ENCODE results near the gene PRR15L. TPM values are rescaled to one million over a fixed set of nuclear protein-coding genes. Genes with fewer than 3 reads are reported as not detected.
A peak's percentile ranks its signal among the peaks of the same experiment; 100 is the strongest.

The PRR15L gene
- total RNA-seq, 4 donors from 2014 or later = 111 to 230 (median 182) TPM

DNA sequence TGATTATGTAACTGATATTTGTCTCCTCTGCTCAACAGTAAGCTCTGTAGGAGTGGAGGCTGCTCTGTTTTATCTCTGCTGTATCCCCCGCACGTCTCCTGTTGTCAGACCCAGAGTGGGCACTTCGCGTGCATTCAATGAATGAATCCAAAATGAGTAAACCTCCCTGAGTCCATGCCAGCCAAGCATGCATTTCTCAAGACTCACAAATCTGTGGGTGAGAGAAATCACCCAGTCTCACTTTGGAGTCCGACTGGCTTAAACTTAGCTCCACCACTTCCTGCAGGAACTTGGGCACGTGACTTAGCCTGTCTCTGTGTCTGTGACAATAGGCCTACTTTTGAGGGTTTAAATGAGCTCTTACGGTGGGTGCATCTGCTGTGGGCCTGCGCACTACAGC, 12.6 kb downstream of the PRR15L start:
- H3K4me3 ChIP-seq = no peak overlapping the region
- peak overlapping the region; percentile 53 to 93 (median 90) for H3K27ac ChIP-seq
- no peaks in the 10 kb centered on the region for H3K9me3 ChIP-seq
- TF ChIP-seq, protein P1, sequence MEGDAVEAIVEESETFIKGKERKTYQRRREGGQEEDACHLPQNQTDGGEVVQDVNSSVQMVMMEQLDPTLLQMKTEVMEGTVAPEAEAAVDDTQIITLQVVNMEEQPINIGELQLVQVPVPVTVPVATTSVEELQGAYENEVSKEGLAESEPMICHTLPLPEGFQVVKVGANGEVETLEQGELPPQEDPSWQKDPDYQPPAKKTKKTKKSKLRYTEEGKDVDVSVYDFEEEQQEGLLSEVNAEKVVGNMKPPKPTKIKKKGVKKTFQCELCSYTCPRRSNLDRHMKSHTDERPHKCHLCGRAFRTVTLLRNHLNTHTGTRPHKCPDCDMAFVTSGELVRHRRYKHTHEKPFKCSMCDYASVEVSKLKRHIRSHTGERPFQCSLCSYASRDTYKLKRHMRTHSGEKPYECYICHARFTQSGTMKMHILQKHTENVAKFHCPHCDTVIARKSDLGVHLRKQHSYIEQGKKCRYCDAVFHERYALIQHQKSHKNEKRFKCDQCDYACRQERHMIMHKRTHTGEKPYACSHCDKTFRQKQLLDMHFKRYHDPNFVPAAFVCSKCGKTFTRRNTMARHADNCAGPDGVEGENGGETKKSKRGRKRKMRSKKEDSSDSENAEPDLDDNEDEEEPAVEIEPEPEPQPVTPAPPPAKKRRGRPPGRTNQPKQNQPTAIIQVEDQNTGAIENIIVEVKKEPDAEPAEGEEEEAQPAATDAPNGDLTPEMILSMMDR (IDR thresholded peaks at IDR 0.05) = no peak
- TF ChIP-seq POLR2A (IDR thresholded peaks at IDR 0.05) (no peak), POLR2AphosphoS5 (IDR thresholded peaks at IDR 0.05) (no peak), EP300 (IDR thresholded peaks at IDR 0.05; ENCODE audit: low read depth) (no peak)
- no peak for DNase-seq
- no peaks in the 10 kb centered on the region for H3K36me3 ChIP-seq
- in situ Hi-C loops (cut with MboI; ENCODE audit: low pct_ligation_motif_present in 1 of 4, low pct_unique_long_range_greater_than_20kb in 1 of 4, low sequenced_read_pairs in 3 of 4) (no loop called here), intact Hi-C loops (cut with DNase I; ENCODE audit: low total_unique reads) (loop anchor here (5.0 to 10.0 kb wide), 2 partner anchors 43 to 100 kb away; partner anchors contain the start of gene SCRN2)
- WGBS, 2 donors (ENCODE audit: low coverage in 1 of 2) = 31 to 64% methylated on average over 4 to 8 of the region's 8 CpGs
- H3K4me1 ChIP-seq = peaks cover 21 to 79% (median 43%) of the 10 kb centered on the region in 4 donors
- no peaks in the 10 kb centered on the region for H3K27me3 ChIP-seq

DNA sequence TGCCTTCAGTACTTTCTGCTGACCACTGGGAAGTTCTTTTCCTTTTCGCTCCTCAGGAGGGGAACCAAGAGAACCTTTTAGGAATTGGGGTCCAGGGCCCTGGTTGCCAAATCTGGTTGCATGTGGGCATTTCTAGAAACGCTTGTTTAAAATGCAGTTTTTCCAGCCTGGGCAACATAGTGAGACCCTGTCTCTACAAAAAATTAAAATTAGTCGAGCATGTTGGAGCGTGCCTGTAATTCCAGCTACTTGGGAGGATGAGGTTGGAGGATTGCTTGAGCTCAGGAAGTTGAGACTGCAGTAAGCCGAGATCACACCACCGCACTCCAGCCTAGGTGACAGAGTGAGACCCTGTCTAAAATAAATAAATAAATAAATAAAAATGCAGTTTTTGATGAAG, 15.1 kb downstream of the PRR15L start:
- Histone ChIP-seq H3K9me3 (no peaks in the 10 kb centered on the region), H3K36me3 (no peaks in the 10 kb centered on the region), H3K4me3 (peak overlapping the region in 2 of 4 donors; percentile 65), H3K27ac (peak overlapping the region; percentile 80 to 88 (median 82)), H3K27me3 (no peaks in the 10 kb centered on the region), H3K4me1 (peaks cover 4 to 55% (median 24%) of the 10 kb centered on the region in 4 donors)
- no peak for DNase-seq
- in situ Hi-C loops (cut with MboI; ENCODE audit: low pct_ligation_motif_present in 1 of 4, low pct_unique_long_range_greater_than_20kb in 1 of 4, low sequenced_read_pairs in 3 of 4) = no loop called here
- TF ChIP-seq POLR2AphosphoS5 (IDR thresholded peaks at IDR 0.05) = no peak
- TF ChIP-seq, protein P1 (IDR thresholded peaks at IDR 0.05) = no peak
- no peak for TF ChIP-seq POLR2A (IDR thresholded peaks at IDR 0.05)
- no peak for TF ChIP-seq EP300 (IDR thresholded peaks at IDR 0.05; ENCODE audit: low read depth)
- 71 to 83% methylated on average over 2 to 6 of the region's 6 CpGs for WGBS, 2 donors (ENCODE audit: low coverage in 1 of 2)
- intact Hi-C loops (cut with DNase I; ENCODE audit: low total_unique reads) = loop anchor here (10.0 kb wide), 1 partner anchor 98 kb away; the partner anchor contains the start of gene SCRN2

DNA sequence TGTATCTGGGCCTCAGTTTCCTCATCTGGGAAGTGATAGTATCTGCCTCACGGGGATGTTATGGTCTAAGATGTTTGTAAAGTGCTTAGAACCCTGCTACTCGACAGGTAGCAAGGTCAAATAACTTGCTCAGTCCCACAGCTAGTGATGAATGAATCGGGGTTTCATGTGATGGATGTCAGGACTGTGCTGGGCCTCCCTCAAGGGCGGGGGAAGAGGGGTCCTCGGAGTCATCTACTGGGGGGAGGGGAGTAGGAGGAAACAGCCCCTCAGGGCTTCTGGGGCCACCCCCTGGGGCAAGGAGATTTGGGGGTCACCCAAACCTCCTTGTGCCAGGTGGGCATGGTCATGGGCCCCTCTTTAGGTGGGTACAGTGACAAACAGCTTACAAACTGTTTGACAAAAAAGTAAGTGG, 15.6 kb downstream of the PRR15L start:
- no peaks in the 10 kb centered on the region for H3K9me3 ChIP-seq
- 0 to 2% methylated on average over 1 to 5 of the region's 5 CpGs for WGBS, 2 donors (ENCODE audit: low coverage in 1 of 2)
- TF ChIP-seq, protein P1 (IDR thresholded peaks at IDR 0.05) = no peak
- TF ChIP-seq POLR2AphosphoS5 (IDR thresholded peaks at IDR 0.05) (no peak), POLR2A (IDR thresholded peaks at IDR 0.05) (no peak), EP300 (IDR thresholded peaks at IDR 0.05; ENCODE audit: low read depth) (no peak)
- no peaks in the 10 kb centered on the region for H3K27me3 ChIP-seq
- DNase-seq = no peak
- in situ Hi-C loops (cut with MboI; ENCODE audit: low pct_ligation_motif_present in 1 of 4, low pct_unique_long_range_greater_than_20kb in 1 of 4, low sequenced_read_pairs in 3 of 4) (no loop called here), intact Hi-C loops (cut with DNase I; ENCODE audit: low total_unique reads) (loop anchor here (10.0 kb wide), 1 partner anchor 97 kb away; the partner anchor contains the start of gene SCRN2)
- H3K4me1 ChIP-seq = peaks cover 4 to 55% (median 24%) of the 10 kb centered on the region in 4 donors
- H3K4me3 ChIP-seq = peak overlapping the region; percentile 59 to 67 (median 65)
- peak overlapping the region; percentile 80 to 88 (median 82) for H3K27ac ChIP-seq
- H3K36me3 ChIP-seq = no peaks in the 10 kb centered on the region

DNA sequence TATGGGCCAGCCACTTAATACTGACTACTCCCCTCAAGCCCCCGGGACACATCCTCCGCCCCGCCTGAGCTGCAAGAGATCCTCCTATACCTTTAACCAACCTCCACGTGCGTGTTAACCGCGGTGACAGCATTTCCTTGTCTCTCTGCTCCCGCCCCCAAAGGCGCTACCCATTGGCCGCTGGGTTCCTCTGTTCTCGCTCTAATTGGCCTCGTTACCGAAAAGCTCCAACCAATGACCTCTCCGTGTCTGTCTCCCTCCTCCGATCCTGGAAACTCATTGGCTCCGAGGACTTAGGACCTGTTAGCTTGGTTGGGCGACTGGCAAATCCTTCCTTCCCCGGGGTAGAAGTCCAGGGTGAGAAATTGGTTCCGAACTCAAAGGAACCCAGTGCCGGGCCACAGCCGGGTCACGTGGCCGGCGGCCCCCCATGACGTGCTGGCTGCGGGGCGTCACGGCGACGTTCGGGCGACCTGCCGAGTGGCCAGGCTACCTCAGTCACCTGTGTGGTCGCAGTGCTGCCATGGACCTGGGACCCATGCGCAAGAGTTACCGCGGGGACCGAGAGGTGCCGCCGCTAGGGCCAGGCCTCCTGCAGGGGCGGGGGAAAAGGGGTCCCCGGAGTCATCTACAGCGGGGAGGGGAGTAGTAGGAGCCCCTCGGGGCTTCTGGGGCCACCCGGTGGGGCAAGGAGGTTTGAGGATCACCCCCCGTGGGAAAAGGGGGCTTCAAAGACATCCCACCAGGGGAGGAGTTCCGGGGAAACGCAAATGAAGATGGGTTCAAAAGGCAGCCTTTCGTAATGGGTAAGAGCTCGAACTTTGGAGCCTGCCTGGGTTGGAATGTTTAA, 16.2 kb downstream of the PRR15L start, which contains the start of gene PNPO:
PNPO (plus strand) TSS at position 326 of the 850 bp plus-strand sequence; CDS start at position 431, 105 bp downstream.
- DNase-seq = peak; percentile 96
- Histone ChIP-seq H3K36me3 (no peaks in the 10 kb centered on the region), H3K4me3 (peak within 1 kb of the TSS; percentile 59 to 67 (median 65)), H3K4me1 (peaks cover 4 to 52% (median 24%) of the 10 kb centered on the region in 4 donors), H3K27me3 (no peaks in the 10 kb centered on the region), H3K9me3 (no peaks in the 10 kb centered on the region), H3K27ac (peak within 1 kb of the TSS; percentile 80 to 88 (median 82))
- WGBS, 2 donors (ENCODE audit: low coverage in 1 of 2) = 0 to 1% methylated on average over 1 to 41 of the region's 50 CpGs
- no peak for TF ChIP-seq EP300 (IDR thresholded peaks at IDR 0.05; ENCODE audit: low read depth)
- TF ChIP-seq, protein P1 (IDR thresholded peaks at IDR 0.05) = peak in 3 of 5 experiments; percentile 12 to 54 (median 42)
- TF ChIP-seq POLR2AphosphoS5 (IDR thresholded peaks at IDR 0.05) = peak in 2 of 3 donors; percentile 73 to 75
- peak; percentile 74 for TF ChIP-seq POLR2A (IDR thresholded peaks at IDR 0.05)
- intact Hi-C loops (cut with DNase I; ENCODE audit: low total_unique reads) = loop anchor here (10.0 kb wide), 1 partner anchor 97 kb away; the partner anchor contains the start of gene SCRN2
- in situ Hi-C loops (cut with MboI; ENCODE audit: low pct_ligation_motif_present in 1 of 4, low pct_unique_long_range_greater_than_20kb in 1 of 4, low sequenced_read_pairs in 3 of 4) = no loop called here
